OCI-LY7 (cell line): ENCODE results near the gene PPP1R37.

Experiments
- EZH2phosphoT487 ChIP-seq: fragments of 200-600 bp; sonication (generic); IDR thresholded peaks from 2 replicates; pipeline ENCODE4 v1.6.1; 2018; ENCODE audit warnings: low read depth, borderline replicate concordance, mild to moderate bottlenecking, mixed run types, antibody characterized with exemption, low read length, moderate library complexity, mixed read lengths
- TF ChIP-seq, protein P1 (sequence below): fragments of 200-600 bp; sonication (generic); conservative IDR thresholded peaks from 2 replicates; pipeline ENCODE4 v1.5.1; 2014; ENCODE audit warnings: mild to moderate bottlenecking, antibody characterized with exemption, low read length, moderate library complexity, mixed read lengths

DNA sequence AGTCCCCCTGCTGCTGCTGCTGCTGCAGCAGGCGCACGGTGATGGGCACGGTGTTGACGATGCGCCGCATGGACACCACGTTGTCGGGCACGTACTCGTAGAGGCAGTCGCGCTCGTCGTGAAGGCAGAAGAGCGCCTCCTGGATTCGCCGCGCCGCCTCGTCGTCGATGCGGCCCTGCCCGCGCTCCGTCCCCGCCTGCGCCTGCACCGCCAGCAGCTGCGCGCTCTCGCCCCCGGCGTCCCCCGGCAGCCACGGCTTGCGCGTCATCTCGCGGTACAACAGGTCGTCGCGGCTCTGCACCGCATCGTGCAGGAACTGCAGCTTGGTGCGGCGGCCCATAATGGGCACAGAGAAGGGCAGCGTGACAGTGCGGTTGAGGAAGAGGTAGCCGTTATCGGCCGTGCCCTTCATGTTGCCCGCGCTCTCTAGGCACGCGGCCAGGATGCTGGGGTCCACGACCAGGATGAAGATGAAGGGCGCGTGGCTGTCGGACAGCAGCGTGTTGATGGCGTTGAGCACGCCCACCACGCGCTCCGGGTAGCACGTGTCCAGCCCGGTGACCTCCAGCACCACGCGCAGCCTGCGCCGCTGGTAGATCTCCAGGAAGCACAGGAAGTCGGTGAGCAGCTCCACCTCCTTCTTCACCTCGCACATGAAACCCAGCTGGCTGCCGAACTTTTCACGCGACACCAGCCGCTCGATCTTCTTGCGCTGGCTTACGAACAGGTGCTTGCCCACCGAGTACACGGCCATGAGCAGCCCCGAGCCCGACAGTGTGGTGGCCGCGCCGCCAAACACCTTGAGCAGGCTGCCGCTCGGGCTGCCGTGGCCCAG, 59.7 kb downstream of the PPP1R37 start:
- TF ChIP-seq, protein P1, sequence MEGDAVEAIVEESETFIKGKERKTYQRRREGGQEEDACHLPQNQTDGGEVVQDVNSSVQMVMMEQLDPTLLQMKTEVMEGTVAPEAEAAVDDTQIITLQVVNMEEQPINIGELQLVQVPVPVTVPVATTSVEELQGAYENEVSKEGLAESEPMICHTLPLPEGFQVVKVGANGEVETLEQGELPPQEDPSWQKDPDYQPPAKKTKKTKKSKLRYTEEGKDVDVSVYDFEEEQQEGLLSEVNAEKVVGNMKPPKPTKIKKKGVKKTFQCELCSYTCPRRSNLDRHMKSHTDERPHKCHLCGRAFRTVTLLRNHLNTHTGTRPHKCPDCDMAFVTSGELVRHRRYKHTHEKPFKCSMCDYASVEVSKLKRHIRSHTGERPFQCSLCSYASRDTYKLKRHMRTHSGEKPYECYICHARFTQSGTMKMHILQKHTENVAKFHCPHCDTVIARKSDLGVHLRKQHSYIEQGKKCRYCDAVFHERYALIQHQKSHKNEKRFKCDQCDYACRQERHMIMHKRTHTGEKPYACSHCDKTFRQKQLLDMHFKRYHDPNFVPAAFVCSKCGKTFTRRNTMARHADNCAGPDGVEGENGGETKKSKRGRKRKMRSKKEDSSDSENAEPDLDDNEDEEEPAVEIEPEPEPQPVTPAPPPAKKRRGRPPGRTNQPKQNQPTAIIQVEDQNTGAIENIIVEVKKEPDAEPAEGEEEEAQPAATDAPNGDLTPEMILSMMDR = no peak
- no peak for TF ChIP-seq EZH2phosphoT487
